Left ventricle myocardium inferior (tissue), 1 donor: Measurements from ENCODE around the gene GRHL1. TPM values are rescaled to one million over a fixed set of nuclear protein-coding genes. Genes with fewer than 3 reads are reported as not detected.

Source experiments
- DNase-seq: peaks from one replicate; pipeline ENCODE4 v3.0.0-alpha.2; 2020
- H3K27ac ChIP-seq: fragments of 200-600 bp; replicated peaks from 2 replicates; pipeline ENCODE4 v1.8.0; 2021
- H3K27me3 ChIP-seq: fragments of 200-600 bp; 2 replicates; pipeline ENCODE4 v1.8.0; 2021; ENCODE audit warnings: low read depth
- H3K36me3 ChIP-seq: fragments of 200-600 bp; 2 replicates; pipeline ENCODE4 v1.8.0; 2021
- H3K4me1 ChIP-seq: fragments of 200-600 bp; 2 replicates; pipeline ENCODE4 v1.8.0; 2021
- H3K4me3 ChIP-seq: fragments of 200-600 bp; 2 replicates; pipeline ENCODE4 v1.8.0; 2021; ENCODE audit warnings: mild to moderate bottlenecking, moderate library complexity
- H3K9me3 ChIP-seq: fragments of 200-600 bp; replicated peaks from 2 replicates; pipeline ENCODE4 v1.8.0; 2021
- intact Hi-C: fragments of 100-400 bp; cut with micrococcal nuclease; formaldehyde crosslinking; loops from one replicate; pipeline ENCODE4 v1.11.0; 2022
- total RNA-seq: library from RNA; stranded (reverse); fragmentation: NEBNext Ultra II Directional; extraction: Animal tissue kit (Norgen Biotek cat#: 25700); gene quantifications from one replicate; pipeline ENCODE4 v1.2.1, GENCODE V29; 2021
- TF ChIP-seq, protein P1 (sequence below): fragments of 200-600 bp; IDR thresholded peaks from 2 replicates; pipeline ENCODE4 v1.8.0; 2021; ENCODE audit warnings: antibody characterized with exemption, mild to moderate bottlenecking, borderline replicate concordance
- donor health status: DM: no; HTN: yes; CAD: no; lungs with severe emphysema.

Gene GRHL1
- total RNA-seq, 1 donor from 2014 or later = 0.69 TPM

DNA sequence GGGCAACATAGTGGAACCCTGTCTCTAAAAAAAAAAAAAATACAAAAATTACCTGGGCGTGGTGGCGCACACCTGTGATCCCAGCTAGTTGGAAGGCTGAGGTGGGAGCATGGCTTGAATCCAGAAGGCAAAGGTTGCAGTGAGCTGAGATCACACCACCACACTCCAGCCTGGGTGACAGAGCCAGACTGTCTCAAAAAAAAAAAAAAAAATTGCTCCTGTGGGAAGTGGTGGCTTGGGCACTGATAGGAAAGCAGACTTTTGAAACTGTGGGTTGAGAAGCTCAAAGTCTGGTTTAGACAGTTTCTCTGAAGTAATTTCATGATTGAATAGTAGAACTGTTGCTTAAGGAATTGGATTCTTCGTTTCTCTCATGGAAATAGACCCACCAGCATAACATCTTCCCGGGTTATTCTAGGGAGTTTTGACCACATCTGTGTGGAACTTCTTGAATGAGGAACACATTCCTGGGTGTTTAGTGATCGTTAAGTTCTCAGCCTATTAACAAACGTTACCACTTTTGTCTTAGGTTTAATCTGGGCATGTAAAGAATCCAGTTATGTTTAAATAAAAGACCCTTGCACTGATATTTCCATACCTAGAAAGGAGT, 33.5 kb downstream of the GRHL1 start:
- intact Hi-C loops = loop anchor here (5.0 kb wide), 1 partner anchor 62 kb away; no protein-coding TSS in a partner anchor
- no peak overlapping the region for H3K4me3 ChIP-seq
- H3K9me3 ChIP-seq = no peaks in the 10 kb centered on the region
- no peak overlapping the region for H3K27ac ChIP-seq
- TF ChIP-seq, protein P1, sequence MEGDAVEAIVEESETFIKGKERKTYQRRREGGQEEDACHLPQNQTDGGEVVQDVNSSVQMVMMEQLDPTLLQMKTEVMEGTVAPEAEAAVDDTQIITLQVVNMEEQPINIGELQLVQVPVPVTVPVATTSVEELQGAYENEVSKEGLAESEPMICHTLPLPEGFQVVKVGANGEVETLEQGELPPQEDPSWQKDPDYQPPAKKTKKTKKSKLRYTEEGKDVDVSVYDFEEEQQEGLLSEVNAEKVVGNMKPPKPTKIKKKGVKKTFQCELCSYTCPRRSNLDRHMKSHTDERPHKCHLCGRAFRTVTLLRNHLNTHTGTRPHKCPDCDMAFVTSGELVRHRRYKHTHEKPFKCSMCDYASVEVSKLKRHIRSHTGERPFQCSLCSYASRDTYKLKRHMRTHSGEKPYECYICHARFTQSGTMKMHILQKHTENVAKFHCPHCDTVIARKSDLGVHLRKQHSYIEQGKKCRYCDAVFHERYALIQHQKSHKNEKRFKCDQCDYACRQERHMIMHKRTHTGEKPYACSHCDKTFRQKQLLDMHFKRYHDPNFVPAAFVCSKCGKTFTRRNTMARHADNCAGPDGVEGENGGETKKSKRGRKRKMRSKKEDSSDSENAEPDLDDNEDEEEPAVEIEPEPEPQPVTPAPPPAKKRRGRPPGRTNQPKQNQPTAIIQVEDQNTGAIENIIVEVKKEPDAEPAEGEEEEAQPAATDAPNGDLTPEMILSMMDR = no peak
- DNase-seq = no peak
- no peaks in the 10 kb centered on the region for H3K27me3 ChIP-seq
- H3K36me3 ChIP-seq = no peaks in the 10 kb centered on the region
- H3K4me1 ChIP-seq = peaks cover 29% of the 10 kb centered on the region

DNA sequence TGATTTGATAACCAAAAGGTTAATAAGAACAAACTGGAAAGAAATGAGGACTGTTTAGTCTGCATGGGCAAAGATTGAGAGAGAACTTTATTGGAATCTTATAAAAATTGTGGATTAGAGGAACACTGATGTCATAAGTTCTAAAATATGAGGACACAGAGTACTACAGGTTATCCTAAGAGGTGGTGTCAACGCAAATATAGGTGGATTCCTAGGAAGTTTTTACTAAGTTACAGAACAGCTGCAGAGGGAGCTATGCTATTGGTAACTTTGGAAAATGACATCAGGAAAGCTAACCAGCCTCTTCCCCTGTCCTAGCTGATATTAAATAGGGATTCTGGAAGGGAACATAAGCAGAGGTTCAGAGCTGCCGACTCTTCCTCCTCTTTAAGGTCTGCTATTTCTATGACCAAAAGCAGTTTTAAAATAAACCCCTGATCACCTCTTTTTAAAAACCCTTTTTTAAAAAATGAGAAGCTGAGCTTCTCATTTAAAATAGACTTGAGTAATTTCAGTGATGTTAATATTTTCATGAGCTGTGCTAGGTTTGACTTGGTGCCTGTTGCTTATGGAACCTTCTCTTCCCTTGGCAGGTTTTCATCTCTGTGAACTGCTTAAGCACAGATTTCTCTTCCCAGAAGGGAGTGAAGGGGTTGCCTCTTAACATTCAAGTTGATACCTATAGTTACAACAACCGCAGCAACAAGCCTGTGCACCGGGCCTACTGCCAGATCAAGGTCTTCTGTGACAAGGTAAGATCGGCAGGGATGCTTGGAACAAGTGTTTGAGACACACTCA, 34.2 kb downstream of the GRHL1 start:
- intact Hi-C loops = no loop called here
- no peak for DNase-seq
- H3K4me1 ChIP-seq = peaks cover 33% of the 10 kb centered on the region
- TF ChIP-seq, protein P1 = no peak
- H3K9me3 ChIP-seq = no peaks in the 10 kb centered on the region
- H3K27me3 ChIP-seq = no peaks in the 10 kb centered on the region
- no peak overlapping the region for H3K4me3 ChIP-seq
- H3K36me3 ChIP-seq = no peaks in the 10 kb centered on the region
- no peak overlapping the region for H3K27ac ChIP-seq

DNA sequence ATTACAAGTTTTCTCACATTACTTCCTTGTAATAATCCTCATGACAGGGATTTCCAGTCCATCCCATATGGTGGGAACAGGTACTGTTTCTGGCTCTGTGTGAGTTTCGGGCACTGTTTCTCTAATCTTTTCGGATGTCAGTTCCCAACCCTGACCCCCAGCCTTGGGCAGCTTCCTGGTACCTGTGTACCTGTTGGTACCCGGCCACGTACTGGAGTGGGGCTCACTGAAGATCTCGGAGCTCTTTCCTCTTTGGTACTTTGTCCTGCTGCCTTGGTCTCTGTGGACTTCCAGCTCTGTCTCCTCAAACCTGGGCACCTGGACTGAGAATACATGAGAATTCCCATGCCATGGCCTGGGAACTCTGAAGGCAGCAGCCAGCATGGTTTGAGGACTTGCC, 36.8 kb downstream of the GRHL1 start:
- intact Hi-C loops = no loop called here
- Histone ChIP-seq H3K36me3 (no peaks in the 10 kb centered on the region), H3K9me3 (no peaks in the 10 kb centered on the region), H3K27ac (no peak overlapping the region), H3K27me3 (no peaks in the 10 kb centered on the region), H3K4me3 (no peak overlapping the region), H3K4me1 (peaks cover 47% of the 10 kb centered on the region)
- no peak for DNase-seq
- TF ChIP-seq, protein P1 = no peak

DNA sequence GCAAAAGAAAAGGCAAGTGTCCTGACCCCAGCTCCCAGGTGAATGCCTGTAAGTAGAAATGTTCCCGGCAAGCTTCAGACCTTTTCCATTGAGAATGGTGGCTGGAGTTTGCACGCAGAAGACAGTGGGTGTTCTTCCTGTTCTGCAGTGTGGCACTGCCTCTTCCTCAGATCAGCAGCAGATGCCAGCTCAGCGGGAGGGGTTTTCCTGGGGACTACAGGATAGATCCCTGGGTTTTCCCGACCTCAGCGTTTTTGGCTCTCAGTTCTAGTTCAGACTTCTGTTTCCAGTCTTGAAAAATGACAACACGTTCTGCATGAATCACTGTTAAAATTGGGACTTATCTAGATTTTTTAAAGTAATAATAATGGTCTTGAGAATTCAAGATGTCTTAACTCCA, 39.2 kb downstream of the GRHL1 start:
- H3K36me3 ChIP-seq = no peaks in the 10 kb centered on the region
- no peak overlapping the region for H3K4me3 ChIP-seq
- intact Hi-C loops = no loop called here
- DNase-seq = peak; percentile 65
- H3K27me3 ChIP-seq = no peaks in the 10 kb centered on the region
- H3K9me3 ChIP-seq = no peaks in the 10 kb centered on the region
- H3K27ac ChIP-seq = no peak overlapping the region
- H3K4me1 ChIP-seq = peaks cover 53% of the 10 kb centered on the region
- TF ChIP-seq, protein P1 = no peak

DNA sequence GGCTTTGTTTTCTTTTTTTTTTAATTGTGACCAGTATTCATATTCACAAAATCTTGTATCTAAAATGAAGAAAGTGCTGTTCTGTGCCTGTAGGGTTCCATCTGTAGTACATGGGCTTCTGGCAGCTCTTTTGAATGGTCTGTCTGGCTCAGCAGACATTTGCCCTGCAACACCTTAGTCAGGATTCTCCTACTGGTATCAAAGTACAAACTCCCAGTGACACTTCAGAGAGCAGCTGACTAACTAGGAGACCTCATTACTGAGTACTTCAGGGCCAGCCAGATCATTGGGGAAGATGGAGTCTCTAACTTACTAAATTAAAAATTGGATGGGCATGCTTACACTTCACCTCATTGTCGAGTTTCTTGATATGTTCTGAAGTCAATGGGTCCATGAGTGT, 39.7 kb downstream of the GRHL1 start:
- TF ChIP-seq, protein P1 = no peak
- Histone ChIP-seq H3K9me3 (no peaks in the 10 kb centered on the region), H3K4me3 (no peak overlapping the region), H3K36me3 (no peaks in the 10 kb centered on the region), H3K27ac (no peak overlapping the region), H3K4me1 (peaks cover 57% of the 10 kb centered on the region), H3K27me3 (no peaks in the 10 kb centered on the region)
- intact Hi-C loops = no loop called here
- DNase-seq = no peak
